GM06990 (cell line): ENCODE measurements around the gene IL1RL1.

ENCODE experiments used
- DNase-seq: peaks from one replicate; pipeline ENCODE4 v3.0.0-alpha.2; 2011; ENCODE audit not compliant: insufficient read length; ENCODE audit errors: extremely low read depth
- H3K27me3 ChIP-seq: replicated peaks from 2 replicates; pipeline ENCODE4 v1.6.0; 2011; ENCODE audit warnings: low read length; ENCODE audit not compliant: control insufficient read depth, insufficient read depth
- H3K36me3 ChIP-seq: 2 replicates; pipeline ENCODE4 v1.5.1; 2011; ENCODE audit warnings: low read length; ENCODE audit not compliant: control insufficient read depth, insufficient read depth
- H3K4me3 ChIP-seq: replicated peaks from 2 replicates; pipeline ENCODE4 v1.5.1; 2011; ENCODE audit warnings: low read depth, mild to moderate bottlenecking, control low read depth, low read length
- CTCF ChIP-seq: IDR thresholded peaks from 2 replicates; pipeline ENCODE4 v1.5.1; 2011; ENCODE audit warnings: low read length, control low read depth, mild to moderate bottlenecking, inconsistent platforms; ENCODE audit not compliant: insufficient read depth, poor library complexity, severe bottlenecking

The IL1RL1 gene

GRCh38 chr2:102376052-102376591 is 64.8 kb downstream of the IL1RL1 start:
- no peak for TF ChIP-seq CTCF
- Histone ChIP-seq H3K4me3 (no peak overlapping the region), H3K27me3 (no peaks in the 10 kb centered on the region)

GRCh38 chr2:102383722-102384121 is 72.4 kb downstream of the IL1RL1 start:
- Histone ChIP-seq H3K36me3 (peaks cover 5% of the 10 kb centered on the region), H3K4me3 (no peak overlapping the region), H3K27me3 (no peaks in the 10 kb centered on the region)
- no peak for DNase-seq
- TF ChIP-seq CTCF: no peak

More at GRCh38 chr2:102376052-102376591, 64.8 kb downstream of the IL1RL1 start:
- no peak for DNase-seq
- H3K36me3 ChIP-seq: peaks cover 6% of the 10 kb centered on the region

- H3K36me3 ChIP-seq: peaks cover 5% of the 10 kb centered on the region
- no peak for TF ChIP-seq CTCF
These were observed 74.2 kb downstream of the IL1RL1 start for GRCh38 chr2:102385522-102385921.

GRCh38 chr2:102386004-102386403 is 74.6 kb downstream of the IL1RL1 start:
- no peak for TF ChIP-seq CTCF
- H3K36me3 ChIP-seq: peaks cover 4% of the 10 kb centered on the region
- no peak for DNase-seq
- H3K4me3 ChIP-seq: no peak overlapping the region
- no peaks in the 10 kb centered on the region for H3K27me3 ChIP-seq

More at GRCh38 chr2:102385522-102385921, 74.2 kb downstream of the IL1RL1 start:
- no peak overlapping the region for H3K4me3 ChIP-seq
- DNase-seq: no peak
- no peaks in the 10 kb centered on the region for H3K27me3 ChIP-seq

GRCh38 chr2:102386867-102387541 is 75.6 kb downstream of the IL1RL1 start:
- Histone ChIP-seq H3K4me3 (no peak overlapping the region), H3K36me3 (peaks cover 2% of the 10 kb centered on the region), H3K27me3 (no peaks in the 10 kb centered on the region)
- TF ChIP-seq CTCF: no peak
- DNase-seq: peak; percentile 48
